ENCODE data around the gene MEGF6. TPM values are rescaled to one million over a fixed set of nuclear protein-coding genes. Genes with fewer than 3 reads are reported as not detected.

The MEGF6 gene
- total and polyA plus RNA-seq, 9 of the 15 experiments (the other 6 are each of a cell fraction or from before 2014, with no cell fraction given) = 0.03 to 1.7 (median 0.24) TPM; not detected in 3

DNA sequence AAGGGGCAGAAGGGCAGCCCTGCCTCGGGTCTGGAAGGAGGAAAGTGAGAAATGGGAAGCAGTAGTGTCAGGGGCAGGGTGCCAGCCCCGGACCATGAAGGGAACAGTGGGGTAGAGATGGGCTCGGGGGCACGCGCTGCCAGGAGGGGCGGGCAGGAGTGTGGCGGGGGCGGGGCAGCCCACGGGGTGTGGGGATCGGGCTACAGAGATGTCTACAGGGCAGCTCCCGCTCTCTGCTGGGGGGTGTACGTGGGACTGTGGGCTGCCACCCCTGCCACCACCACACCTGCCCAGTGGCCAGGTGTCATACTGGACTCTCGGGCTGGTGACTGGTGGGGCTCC lies 149.4 kb downstream of the MEGF6 start:
- no TSS peak for BruUV-seq (replicated peaks)
- ChIA-PET POLR2A (no interaction called here), CTCF (ENCODE audit: low intra/inter-chr PET ratio) (no interaction called here)
- ATAC-seq (no peak), FAIRE-seq (no peak), DNase-seq (ENCODE audit: extremely low read depth in 1 of 4, low spot score in 3 of 4) (no peak)
- Histone ChIP-seq H3K79me2 (ENCODE audit: control insufficient read depth, insufficient read depth, low read length) (no peaks in the 10 kb centered on the region), H2AFZ (ENCODE audit: low read depth, low read length) (no peak overlapping the region), H3K4me3 (no peak overlapping the region), H3K4me1 (replicated peaks in 1 of 2; ENCODE audit: control insufficient read depth in 2 of 2, insufficient read depth in 2 of 2, low read length in 2 of 2) (peaks cover 0 to 30% of the 10 kb centered on the region in 2 experiments; a peak in 2 of 5 replicates), H3K4me2 (ENCODE audit: insufficient read depth, low read length) (no peak overlapping the region), H3K36me3 (ENCODE audit: control insufficient read depth, insufficient read depth, low read length) (no peaks in the 10 kb centered on the region), H3K27me3 (ENCODE audit: control insufficient read depth in 2 of 2, insufficient read depth in 2 of 2, low read length in 2 of 2) (peaks cover 67 to 94% of the 10 kb centered on the region in 2 experiments; a peak in 4 of 5 replicates), H3K9me1 (ENCODE audit: control insufficient read depth, insufficient read depth, low read length) (no peaks in the 10 kb centered on the region), H3K9ac (ENCODE audit: insufficient read depth in 1 of 2, low read depth in 2 of 2, low read length in 2 of 2) (no peak overlapping the region; a peak in 1 of 4 replicates), H4K20me1 (replicated peaks; ENCODE audit: control insufficient read depth, insufficient read depth, low read length) (peaks cover 56% of the 10 kb centered on the region), H3K9me3 (replicated peaks; ENCODE audit: control insufficient read depth, insufficient read depth, low read depth, low read length) (no peaks in the 10 kb centered on the region), H3K27ac (ENCODE audit: extremely low read depth, low read depth, low read length) (no peak overlapping the region)
- TF ChIP-seq GATAD2A (IDR thresholded peaks at IDR 0.05) (no peak), HCFC1 (IDR thresholded peaks at IDR 0.05; ENCODE audit: low read depth, low read length) (no peak), ZNF165 (CRISPR knock-in tag; IDR thresholded peaks at IDR 0.05; ENCODE audit: borderline replicate concordance) (no peak), RAD21 (CRISPR knock-in tag; conservative IDR thresholded peaks at IDR 0.05 in 1 of 2, IDR thresholded peaks at IDR 0.05 in 1 of 2) (no peak), ZNF282 (CRISPR knock-in tag; IDR thresholded peaks at IDR 0.05) (no peak)
- TF ChIP-seq, protein P1, sequence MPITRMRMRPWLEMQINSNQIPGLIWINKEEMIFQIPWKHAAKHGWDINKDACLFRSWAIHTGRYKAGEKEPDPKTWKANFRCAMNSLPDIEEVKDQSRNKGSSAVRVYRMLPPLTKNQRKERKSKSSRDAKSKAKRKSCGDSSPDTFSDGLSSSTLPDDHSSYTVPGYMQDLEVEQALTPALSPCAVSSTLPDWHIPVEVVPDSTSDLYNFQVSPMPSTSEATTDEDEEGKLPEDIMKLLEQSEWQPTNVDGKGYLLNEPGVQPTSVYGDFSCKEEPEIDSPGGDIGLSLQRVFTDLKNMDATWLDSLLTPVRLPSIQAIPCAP (CRISPR knock-in tag; IDR thresholded peaks at IDR 0.05; ENCODE audit: borderline replicate concordance) = no peak
- TF ChIP-seq, protein P2, sequence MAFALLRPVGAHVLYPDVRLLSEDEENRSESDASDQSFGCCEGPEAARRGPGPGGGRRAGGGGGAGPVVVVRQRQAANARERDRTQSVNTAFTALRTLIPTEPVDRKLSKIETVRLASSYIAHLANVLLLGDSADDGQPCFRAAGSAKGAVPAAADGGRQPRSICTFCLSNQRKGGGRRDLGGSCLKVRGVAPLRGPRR (CRISPR knock-in tag; IDR thresholded peaks at IDR 0.05) = no peak
- 11% methylated on average over 13 of the region's 13 CpGs for WGBS (ENCODE audit: insufficient coverage, low coverage, missing lambda C conversion rate)
- intact Hi-C loops (cut with micrococcal nuclease) (no loop called here), in situ Hi-C loops (cut with MboI) (no loop called here)

Data from K562 (cell line).